Measurements from ENCODE around the gene RACK1.
"Not testable (repeated sequence)": the region's sequence is repeated elsewhere in the genome, so short reads cannot be mapped to it uniquely, and the experiment has no call there.

Gene RACK1

DNA sequence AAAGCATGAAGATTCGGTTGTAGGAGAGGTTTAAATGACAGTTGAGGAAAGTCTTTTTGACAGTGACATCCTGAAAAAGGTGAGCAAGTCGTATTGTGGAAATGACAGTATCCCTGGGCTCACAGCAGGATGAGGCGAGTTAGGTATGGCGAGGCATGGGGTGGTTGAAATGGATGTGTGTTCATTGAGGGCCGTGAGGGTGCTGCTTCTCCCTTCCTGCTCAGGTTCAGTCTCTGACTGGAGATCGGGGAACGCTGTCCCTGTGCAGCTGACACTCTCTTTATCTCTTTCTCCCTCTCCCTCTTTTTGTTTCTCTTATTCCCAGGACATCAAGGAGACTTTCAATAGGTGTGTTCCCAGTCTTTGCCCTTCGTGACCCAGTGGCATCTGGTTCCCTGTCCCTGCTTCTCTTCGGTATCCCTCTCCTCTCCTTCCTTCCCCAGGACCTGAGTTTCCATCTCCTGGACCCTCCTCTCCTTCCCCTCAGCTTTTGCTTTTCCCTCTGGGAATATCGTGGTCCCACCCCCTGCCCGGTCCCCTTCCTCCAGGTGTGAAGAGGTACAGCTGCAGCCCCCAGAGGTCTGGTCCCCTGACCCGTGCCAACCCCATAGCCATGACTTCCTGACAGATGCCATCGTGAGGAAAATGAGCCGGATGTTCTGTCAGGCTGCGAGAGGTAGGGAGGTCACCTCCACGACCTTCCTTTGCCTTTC lies 10.5 kb downstream of the RACK1 start:
- no peak for DNase-seq

GRCh38 chr5:181232593-181232992 lies 11.1 kb downstream of the RACK1 start:
- no peak for DNase-seq

- DNase-seq, result no peak
Measured at GRCh38 chr5:181231432-181231831, 12.3 kb downstream of the RACK1 start.

GRCh38 chr5:181230551-181230950 lies 13.2 kb downstream of the RACK1 start:
- DNase-seq, result no peak

- no peak for DNase-seq
Measured at GRCh38 chr5:181229996-181230395, 13.7 kb downstream of the RACK1 start.

- peak; percentile 45 for DNase-seq
Measured at GRCh38 chr5:181224390-181225229, 19.1 kb downstream of the RACK1 start.

GRCh38 chr5:181223729-181224389 lies 19.8 kb downstream of the RACK1 start:
- peak; percentile 43 for DNase-seq

DNA sequence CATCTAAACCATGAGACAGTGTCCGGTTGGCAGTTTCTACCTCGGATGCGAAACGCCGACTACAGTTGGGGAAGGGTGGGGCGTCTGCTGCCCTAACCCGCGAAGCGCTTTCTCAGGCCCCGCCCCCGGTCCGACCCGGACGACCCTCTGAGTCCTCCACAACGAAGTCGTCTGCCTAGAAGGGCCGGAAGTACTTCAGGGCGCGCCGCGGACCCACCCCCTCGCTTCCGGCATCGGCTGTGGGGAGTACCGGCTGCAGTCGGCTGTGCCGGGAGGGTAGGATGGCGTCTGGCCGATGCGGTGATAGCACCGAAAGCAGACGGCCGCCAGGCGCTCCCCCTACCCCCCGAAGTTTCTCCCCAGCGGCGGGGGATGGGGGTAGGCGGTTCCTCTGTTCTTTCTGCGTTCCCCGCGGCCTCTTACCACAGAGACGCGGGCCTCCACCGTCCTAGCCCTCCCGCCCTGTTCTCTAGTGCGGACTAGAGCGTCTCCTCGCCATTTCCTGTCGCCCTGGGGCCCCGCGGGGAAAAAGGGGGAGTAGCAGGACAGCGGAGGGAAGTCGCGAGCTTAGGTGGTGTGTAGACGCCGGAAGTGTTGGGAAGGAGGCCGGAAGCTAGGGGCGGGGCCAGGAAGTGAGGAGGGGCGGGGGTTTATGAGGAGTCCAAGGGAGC lies 20.5 kb downstream of the RACK1 start, which contains the start of gene TRIM41:
TSS of gene TRIM41 (plus strand) at position 224 of the 671 bp plus-strand sequence. CDS start 719 bp downstream, outside the sequence.
- DNase-seq, result peak; percentile 95

- DNase-seq, result no peak
Measured at GRCh38 chr5:181222630-181223057, 21.1 kb downstream of the RACK1 start.

DNA sequence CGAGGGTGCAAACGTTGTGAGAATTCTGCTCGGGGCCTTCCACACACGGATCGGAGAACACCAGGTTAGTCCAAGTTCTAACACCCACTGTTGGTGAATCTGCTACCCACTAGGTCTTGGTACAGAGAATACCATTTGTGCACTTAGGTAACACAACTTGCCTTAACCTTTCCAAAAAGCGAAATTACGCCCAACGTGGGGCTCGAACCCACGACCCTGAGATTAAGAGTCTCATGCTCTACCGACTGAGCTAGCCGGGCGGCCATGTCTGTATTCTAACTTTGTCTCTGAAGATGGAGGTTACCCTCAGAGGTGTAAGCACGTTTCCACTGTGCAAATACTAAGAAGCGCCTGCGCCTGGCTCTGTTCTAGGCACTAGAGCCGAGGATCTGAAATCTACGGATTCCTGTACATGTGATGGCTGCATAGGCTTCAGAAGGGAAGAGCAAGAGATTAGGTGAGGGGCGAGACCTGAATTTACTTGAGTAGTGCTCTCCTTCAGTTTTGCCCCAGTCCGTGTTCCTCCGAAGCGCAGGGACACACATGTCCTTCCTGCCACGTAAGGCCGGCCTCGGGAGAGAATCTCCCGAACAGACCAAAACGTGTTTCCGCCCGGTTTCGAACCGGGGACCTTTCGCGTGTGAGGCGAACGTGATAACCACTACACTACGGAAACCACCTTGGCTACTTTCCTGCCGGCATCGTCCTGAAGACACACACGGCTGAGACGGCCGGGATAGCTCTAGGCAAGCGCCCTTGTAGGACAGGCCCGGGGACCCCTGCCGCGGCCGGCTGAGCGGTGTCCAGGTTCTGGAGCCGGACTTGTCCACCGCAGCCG lies 21.7 kb downstream of the RACK1 start:
- DNase-seq, result peak; percentile 93

- DNase-seq, result peak; percentile 55
Measured at GRCh38 chr5:181221105-181221791, 22.5 kb downstream of the RACK1 start.

DNA sequence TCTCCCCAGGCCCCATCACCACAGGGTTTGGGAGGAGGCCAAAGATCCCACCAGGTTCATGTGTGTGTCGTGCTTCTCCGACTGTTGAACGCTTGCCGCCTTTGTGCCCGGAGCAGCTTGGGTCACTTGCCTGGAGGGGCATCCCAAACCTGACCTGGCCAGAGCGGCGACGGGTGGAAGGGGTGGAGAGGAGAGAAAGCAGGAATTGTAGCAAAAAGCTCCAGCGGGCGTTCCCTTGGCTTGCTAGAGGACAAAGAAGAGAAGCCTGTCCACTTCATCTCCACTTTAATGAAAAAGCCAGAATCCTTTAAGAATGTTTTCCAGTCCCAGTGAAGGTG lies 23.6 kb downstream of the RACK1 start:
- no peak for DNase-seq

DNA sequence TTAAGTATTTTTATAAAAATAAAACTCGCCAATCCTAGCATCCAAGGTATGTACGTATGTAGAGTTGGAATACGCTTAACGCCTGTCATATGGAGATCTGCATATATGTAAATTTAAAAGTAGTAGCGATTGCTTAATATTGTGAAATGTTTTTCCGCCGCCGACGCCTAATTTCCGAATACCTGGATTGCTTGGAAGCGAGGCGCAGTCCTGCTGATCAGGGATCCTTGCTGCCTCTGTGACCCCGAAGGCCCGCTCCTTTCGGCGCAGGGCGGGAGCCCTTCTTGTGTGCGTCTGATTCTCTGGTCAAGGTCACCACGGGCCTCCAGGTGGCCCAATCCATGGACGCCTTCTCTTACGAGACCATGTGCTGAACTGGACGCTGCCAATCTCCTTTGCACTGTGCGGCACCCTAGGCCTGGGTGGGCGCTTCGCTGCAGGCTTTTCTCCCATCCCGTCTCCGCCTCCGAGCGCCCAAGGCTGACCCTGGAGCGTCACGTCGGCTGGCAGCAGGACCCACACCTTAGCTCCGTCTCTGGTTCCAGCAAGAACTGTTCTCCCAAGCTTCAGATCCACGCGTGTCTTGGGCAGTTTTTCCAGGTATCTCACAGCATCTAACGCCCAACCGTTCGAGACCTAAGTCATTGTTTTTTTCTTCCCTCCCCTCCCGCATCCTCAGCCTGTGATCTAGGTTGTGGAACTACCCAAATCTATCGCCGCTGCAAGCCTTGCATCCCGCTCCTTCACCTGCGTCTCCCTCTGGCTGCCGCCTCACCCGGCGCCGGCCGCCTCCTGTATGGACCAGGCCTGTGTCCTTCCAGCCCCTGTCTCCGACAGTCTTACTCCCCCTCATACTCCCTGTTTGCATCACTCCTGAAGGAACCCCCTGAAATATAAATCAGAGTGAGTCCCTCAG lies 24.2 kb downstream of the RACK1 start:
- DNase-seq, result no peak

GRCh38 chr5:181218795-181219124 lies 24.9 kb downstream of the RACK1 start:
- no peak for DNase-seq

DNA sequence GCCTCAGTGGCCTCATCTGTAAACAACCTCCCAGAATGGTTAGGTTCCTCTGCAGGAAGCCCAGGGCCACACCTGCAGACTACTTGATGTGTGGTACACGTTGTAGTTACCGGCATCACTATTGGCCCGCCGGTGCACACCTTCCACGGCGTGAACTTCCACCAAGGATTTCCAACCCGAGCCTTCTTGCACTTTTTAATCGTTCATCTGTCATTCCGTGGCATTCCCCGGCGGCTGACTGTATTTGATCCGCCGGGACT lies 26.0 kb downstream of the RACK1 start:
- DNase-seq, result peak; percentile 33

- DNase-seq, result peak; percentile 60
Measured at GRCh38 chr5:181217111-181217802, 26.4 kb downstream of the RACK1 start.

GRCh38 chr5:181215997-181216989 lies 27.4 kb downstream of the RACK1 start:
- no peak for DNase-seq

DNA sequence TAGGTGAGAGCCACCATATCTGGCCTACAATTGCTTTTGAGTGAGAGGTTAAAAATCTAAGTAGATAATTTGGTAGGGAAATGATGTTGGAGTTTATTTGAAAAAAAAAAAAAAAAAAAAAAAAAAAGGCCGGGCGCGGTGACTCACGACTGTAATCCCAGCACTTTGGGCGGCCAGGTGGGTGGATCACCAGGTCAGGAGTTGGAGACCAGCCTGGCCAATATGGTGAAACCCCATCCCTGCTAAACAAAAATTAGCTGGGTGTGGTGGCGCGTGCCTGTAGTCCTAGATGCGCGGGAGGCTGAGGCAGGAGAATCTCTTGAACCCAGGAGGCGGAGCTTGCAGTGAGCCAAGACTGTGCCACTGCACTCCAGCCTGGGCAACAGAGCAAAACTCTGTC lies 29.5 kb downstream of the RACK1 start:
- not testable (repeated sequence) for DNase-seq

GRCh38 chr5:181212934-181213333 lies 30.8 kb downstream of the RACK1 start:
- DNase-seq, result no peak
